Anterior cingulate cortex (tissue), 58 donors: ENCODE results near the gene MRI1.

Experiments used
- DNase-seq, 58 donors: peaks; one replicate each; lab custom pipeline; 2025; lab: John Stamatoyannopoulos, UW

The MRI1 gene

DNA sequence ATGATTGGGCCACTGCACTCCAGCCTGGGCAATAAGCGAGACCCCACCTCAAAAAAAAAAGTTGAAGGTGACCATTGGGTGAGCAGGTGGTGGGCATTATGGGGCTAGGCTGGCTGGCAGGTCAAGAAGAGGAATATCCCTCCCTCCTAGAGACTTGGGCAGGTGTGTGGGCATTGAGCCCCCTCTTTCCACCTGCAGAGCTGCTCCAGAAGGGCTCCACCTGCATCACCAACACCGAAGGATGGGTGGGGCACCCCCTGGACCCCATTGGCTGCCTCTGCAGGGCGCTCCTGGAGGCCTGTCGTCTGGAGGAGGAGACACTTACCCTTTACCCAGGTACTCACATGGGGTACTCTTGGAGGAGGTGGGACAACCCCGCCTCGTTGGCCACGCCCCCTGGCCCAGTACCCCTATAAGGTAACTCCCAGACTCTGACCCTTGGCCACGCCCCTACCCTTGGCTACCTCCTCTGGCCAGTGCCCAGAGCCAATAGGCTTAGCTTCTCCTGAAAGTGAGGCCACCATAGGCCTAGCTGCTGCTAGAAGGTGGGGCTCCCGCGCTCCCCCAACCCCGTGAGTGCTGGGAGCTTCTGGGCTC lies 52.8 kb downstream of the MRI1 start:
- DNase-seq = no peak

DNA sequence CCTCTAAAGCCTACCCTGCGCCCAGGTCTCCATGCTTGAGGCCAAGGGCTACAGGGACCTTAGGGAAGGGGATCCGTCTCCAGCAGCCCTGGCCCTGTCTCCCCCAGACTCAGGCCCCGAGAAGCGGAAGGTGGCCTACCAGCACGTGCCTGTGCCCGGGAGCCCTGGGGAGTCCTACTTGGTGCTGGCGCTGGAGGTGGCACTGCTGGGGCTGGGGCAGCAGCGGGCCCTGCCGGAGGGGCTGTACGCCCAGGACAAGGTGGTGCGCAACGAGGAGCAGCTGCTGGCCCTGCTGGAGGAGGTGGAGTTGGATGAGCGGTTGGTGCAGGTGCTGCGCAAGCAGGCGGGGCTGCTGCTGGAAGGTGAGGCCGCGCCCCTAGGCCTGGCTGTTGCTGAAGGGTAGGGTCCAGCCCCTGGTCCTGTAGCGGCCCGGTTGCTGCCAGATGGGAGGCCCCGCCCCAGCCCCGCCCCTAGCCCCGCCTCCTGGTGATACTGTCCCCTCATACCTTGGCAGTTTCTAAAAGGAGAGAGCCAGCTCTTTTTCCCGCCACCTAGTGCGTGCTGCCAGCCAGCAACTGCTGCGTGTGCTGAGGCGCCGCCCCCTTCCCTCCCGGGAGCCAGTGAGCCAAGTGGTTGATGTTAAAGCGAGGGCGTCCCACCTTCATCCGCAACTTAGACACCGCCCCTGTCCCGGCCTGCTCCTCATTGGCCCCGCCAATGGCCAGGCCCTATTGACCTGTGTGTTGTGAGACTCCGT lies 53.5 kb downstream of the MRI1 start:
- peak in 1 of 58 donors; percentile 25 for DNase-seq

DNA sequence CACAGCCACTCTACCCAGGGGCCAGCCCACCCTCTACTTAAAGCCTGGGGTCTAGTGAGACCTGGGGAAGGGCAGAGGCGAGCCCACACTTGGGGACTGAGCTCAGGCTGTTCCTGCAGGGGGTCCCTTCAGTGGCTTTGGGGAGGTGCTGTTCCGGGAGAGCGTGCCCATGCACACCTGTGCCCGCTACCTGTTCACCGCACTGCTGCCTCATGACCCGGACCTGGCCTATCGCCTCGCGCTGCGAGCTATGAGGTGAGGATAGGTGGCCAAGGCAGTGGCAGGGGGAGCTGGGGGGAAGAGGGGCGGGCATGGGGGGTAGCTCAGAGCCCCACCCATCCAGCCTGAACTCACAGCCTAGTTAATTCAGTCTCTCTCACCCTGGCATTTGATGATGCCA lies 54.9 kb downstream of the MRI1 start:
- DNase-seq = no peak

DNA sequence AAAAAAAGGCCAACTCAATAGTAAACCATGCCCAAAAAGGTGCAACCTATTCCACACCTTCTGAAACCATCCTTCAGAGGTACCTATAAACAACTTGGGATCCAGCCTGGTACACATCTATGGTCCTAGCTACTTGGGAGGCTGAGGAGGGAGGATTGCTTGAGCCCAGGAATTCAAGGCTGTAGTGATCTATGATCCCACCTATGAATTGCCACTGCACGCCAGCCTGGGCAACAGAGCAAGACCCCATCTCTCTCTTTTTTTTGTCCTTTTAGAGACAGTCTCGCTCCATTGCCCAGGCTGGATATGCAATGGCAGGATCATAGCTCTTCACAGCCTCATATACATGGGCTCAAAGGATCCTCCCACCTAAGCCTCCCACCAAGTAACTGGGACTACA lies 57.0 kb downstream of the MRI1 start:
- no peak for DNase-seq

DNA sequence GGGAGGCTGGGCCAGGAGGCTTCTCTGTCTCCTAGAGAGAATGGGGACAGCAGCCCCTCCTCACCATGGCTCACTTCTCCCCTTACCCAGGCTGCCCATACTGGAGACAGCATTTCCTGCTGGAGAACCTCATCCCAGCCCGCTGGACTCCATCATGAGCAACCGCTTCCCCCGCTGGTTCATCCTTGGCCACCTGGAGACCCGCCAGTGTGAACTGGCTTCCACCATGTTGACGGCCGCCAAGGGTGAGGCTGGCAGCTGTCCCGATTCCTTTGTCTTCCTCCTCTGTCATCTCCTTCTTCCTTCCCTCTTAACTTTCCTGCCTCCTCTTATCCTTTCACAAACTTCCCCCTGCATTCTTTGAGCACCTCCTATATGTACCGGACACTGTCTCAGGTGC lies 58.9 kb downstream of the MRI1 start:
- DNase-seq = peak in 2 of 58 donors; percentile 7 to 21
